NCI-H2196 treated with DMSO at 0.1 percent for 48 hours (cell line): Measurements from ENCODE around the gene NDUFS6.

Experiments
- DNase-seq: peaks from one replicate; lab custom pipeline; 2025; ENCODE audit not compliant: unreplicated experiment; lab: John Stamatoyannopoulos, UW

The NDUFS6 gene

GRCh38 chr5:1801222-1801966, at the start of gene NDUFS6:
Gene NDUFS6, plus strand, starts transcription at chr5:1801407. Its CDS starts 11 bp downstream, at chr5:1801418.
- DNase-seq: peak; percentile 65

DNA sequence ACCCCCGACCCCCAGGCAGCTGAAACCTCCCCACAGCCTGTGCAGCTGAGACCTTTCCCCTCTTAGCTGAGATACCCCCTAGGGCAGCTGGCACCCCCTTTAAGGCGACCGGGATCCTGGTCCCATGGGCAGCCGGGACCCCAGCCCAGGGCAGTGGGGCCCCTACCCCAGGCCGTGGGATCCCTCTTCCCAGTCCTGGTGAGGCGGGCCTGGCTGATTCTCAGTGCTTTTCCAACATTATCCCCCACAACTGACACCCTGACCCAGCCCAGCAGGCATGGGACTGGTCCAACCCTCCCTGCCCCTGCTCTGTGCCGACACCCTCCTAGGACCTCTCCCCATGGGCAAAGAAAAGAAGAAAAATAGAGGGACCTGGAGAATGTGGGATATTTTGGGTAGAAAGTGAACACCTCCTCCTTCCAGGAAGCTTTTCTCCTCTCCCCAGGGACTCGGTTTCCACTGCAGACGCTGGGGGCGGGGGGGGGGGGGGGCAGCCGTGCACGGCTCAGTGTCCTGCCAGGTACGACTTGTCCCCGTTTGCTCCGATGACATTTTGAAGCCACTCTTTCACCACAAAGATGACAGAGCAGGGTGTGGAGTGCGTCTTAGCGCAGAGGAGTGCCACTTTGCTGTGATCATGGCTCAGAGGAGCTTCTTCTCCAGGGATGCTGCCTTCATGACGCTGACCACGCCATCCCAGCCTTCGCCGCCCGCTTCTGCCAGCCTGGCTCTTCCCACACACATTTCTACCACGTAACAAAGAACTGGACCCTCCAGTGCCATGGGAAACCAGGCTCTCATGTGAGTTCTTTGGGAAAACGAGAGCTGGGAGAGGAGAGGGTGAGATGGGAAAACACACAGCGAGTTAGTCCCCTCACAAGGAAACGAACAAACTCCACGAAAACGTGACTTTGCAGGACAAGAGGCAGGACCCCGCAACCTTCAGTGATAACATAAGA, 49.1 kb upstream of the NDUFS6 start:
- no peak for DNase-seq

- no peak for DNase-seq
Observed at GRCh38 chr5:1752881-1753280, 48.3 kb upstream of the NDUFS6 start.

DNA sequence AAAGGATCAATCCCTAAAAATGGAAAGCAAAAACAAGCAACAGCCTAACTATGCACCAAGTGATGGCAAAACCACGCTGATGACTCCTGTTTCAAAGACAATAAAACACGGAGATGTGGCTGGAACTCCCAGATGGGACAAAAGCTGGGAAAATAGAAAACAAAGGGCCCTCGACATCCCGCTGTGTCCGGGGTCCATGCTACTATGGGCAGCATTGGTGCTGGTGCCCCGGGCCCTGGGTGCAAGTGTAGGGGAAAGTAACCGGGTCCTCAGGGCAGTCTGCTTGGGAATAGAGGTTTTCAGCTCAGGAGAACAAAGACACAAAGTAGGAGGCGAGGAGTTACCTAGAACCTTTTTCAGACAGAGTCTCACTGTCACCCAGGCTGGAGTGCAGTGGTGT, 47.7 kb upstream of the NDUFS6 start:
- DNase-seq: no peak

DNA sequence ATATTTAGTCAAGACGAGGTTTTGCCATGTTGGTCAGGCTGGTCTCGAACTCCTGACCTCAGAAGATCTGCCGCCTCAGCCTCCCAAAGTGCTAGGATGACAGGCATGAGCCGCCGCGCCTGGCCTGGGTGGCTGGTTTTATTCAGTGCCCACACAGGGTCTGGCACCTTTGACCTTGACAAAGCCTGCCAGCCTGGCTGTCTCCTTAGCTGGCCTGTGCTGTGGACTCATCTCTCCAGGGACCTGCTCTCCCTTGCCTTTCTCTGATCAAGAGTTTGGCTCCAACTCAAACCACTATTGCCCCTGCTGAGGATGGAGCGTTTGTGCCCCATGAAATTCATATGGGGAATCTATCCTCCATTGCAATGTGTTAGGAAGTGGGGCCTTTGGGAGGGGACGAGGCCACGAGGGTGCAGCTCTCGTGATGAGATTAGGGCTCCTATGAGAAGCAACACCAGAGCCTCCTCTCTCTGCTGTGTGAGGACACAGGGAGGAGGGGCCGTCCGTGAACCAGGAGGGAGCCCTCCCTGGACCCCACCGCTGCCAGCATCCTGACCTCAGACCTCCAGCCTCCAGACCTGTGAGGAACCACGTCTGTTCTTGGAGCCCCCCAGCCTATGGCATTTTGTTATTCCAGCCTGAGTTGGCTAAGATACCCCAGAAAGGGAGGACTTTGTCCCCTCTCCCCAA, 46.5 kb upstream of the NDUFS6 start:
- no peak for DNase-seq

DNA sequence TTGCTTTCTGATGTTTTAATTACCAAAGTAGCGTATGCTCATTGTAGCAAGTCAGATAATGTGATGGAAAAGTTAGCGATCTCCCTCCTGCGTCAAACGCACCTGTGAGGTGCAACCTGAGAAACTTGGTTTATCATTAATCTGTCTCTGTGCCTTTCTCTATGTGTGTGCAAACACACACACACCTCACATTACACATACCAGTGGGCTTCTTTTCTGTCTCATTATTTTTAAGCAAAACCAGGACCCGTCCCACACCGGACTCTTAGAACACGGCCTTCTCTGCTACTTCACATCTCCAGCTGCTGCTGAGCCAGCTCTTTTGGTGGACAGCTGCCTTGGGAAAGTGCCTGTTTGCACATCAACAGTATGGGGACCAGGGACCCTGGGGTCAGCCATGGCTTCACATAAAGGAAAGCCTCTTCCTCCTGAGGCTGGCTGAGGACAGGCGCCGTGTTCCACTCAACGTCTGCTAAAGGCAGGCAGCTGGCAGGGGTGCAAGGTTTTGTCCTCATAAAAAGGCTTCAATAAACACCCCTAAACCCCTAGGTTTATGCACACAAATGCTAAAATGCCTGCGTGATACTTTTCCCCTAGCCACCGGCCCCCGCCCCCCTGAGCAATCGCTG, 45.8 kb upstream of the NDUFS6 start:
- no peak for DNase-seq

DNA sequence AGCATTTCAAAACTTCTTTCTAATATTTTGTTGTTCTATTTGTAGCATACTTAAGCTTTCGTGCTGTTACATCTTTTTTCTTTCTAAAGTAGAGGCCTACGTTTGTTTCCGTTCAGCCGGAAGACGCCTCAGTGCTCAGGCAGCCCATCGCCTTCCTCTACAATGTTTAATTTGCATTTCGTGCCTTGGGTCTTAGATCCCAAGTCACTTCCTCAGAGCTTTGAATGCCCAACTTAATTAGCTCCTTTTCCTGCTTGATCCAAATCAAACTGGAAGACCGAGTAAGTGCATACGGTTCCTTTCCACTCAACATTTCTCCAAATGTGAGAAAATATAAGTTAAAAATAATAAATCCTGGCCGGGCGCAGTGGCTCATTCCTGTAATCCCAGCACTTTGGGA, 44.7 kb upstream of the NDUFS6 start:
- no peak for DNase-seq

GRCh38 chr5:1757511-1757910, 43.7 kb upstream of the NDUFS6 start:
- DNase-seq: no peak

GRCh38 chr5:1758574-1758973, 42.6 kb upstream of the NDUFS6 start:
- no peak for DNase-seq

DNA sequence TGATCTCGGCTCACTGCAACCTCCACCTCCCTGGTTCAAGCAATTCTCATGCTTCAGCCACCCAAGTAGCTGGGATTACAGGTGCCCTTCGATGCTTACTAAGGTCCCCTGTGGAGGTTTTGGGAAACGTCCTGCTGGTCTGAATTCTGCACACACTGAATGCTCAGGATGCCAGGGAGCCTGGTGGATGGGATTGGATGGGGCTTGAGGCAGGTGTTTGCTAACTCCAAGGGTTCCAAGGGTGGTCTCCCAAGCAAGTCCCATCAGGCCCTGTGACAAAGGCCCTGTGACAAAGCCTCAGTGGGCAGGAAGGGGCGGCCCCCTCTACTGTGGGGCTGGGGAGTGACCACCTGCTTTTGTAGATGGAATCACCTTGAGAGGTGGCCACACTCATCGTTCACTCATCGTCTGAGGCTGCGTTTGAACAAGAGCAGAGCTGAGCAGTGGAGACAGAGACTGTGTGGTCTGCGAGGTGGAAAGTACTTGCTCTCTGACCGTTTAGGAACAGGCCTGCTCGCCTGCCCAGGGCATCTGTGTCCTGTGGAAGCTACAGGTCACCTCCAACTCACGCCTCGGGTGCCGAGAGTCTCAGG, 41.7 kb upstream of the NDUFS6 start:
- DNase-seq: no peak

GRCh38 chr5:1760231-1760630, 41.0 kb upstream of the NDUFS6 start:
- no peak for DNase-seq

GRCh38 chr5:1760656-1761452, 40.4 kb upstream of the NDUFS6 start:
- DNase-seq: no peak

DNA sequence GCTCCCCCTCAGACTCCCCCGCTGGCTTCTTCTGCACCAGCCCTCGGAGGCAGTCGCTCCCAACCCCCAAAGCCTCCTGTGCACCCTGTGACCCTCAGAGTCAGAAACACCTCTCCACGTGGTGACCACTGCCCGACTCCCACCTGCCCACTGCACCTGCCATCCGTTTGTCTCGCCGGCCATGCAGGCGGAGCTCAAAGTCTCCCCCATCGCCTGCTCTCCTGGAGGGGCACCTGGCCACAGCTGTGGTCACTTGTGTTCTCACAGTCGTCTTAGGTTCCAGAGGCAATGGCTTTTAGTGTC, 39.8 kb upstream of the NDUFS6 start:
- no peak for DNase-seq

DNA sequence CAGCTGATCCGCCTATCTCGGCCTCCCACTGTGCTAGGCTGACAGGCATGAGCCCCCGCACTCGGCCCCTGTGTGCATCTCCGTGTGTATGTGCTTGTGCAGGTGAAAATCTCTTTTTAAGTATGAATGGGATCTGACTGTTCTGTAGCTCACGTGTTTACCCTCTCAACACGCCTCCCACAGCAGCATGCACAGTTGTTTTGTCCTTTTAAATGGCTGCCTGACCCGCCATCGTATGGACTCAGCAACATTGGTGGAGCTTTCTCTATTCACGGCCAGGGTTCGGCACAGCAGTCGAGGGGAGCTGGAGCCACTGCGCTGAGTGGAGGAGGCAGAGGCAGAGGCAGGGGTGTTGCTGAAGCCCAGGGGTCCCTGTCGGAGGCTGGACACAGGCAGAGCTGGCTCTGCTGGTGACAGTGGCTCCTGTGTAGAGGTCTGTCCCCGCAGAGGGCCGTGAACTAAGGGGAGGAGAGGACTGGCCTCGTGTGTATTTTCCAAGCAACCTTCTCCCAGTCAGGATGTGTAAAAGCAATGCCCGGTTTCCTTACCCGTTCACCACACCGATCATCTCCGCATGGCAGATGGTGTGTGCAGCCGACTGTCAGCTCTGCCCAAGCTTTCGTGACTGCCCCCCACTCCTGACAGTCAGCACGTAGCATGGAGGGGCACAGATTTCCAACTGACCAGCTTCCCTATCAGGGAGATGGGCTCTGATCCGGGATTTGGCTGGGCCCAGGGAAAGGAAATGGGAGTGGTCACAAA, 38.9 kb upstream of the NDUFS6 start:
- no peak for DNase-seq

- DNase-seq: no peak
Observed at GRCh38 chr5:1762883-1763547, 38.2 kb upstream of the NDUFS6 start.

GRCh38 chr5:1763548-1763911, 37.7 kb upstream of the NDUFS6 start:
- no peak for DNase-seq

DNA sequence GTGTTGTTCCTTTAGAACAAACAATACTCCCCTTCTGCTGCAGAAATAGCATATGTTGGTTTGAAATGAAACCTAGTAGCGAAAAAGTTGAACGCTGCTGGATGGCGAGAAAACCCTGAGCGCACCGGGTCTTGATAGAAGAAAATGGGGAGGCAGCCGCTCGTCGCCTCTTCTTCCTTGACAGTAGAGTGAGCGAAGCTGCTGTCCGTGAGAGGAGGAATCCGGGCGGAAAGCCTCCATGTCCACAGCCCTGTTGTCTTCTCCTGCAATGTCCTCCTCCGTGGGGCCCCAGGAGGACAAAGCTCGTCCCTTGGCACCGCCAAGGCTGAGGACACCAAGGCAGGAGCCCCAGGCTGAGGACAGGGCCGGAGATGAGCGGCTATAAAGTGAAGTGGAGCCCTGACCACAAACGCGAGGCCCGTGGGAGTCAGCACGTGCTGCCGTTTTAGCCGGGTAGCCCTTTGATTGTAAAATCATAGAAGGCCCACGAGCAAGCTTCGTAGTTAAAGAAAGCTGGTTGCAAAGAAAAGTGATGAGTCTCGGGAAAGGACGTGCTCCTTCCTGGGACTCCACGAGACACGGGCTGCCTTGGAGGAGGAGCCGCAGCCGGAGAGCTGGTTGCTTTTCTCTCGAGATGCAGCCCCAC, 37.1 kb upstream of the NDUFS6 start:
- no peak for DNase-seq

GRCh38 chr5:1764606-1764960, 36.6 kb upstream of the NDUFS6 start:
- no peak for DNase-seq
